ENCODE results near the gene LGR4. TPM values are rescaled to one million over a fixed set of nuclear protein-coding genes. Genes with fewer than 3 reads are reported as not detected.
"Not testable (repeated sequence)": the region's sequence is repeated elsewhere in the genome, so short reads cannot be mapped to it uniquely, and the experiment has no call there.

The LGR4 gene
- total RNA-seq, 1 donor from 2014 or later, result 17.4 TPM

DNA sequence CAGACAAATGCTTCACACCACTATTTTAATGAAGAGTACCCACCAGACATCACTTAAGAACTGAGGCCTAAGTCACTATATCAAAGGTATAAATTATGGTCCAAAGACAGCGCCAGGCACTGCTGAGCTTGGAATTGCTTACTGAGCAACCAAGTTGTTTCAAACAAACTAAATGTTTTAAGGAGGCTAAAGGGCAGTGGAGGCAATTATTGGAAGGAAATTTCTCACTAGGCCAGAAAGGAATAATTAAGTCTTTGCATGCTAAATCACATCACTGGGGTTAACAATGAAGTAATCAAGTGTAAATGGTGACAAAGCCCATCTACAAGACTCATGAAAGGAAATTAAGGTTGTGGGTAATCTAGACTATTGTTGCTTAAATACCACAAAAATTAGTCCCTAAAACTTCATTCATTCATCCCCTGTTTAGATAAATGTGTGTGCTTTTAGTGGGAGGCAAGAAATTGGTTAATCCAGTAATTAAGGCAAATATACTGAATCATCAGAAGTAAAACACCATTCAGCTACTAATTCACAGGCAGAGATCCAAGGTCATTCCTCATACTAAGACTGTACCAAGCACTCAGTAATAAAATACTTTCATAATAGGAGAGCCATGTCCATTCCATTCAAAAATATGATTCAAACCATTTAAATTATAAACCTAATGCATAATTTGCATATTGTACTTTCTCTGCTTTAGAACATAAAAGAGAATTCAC is 21.2 kb downstream of the LGR4 start:
- FAIRE-seq (no peak), DNase-seq (ENCODE audit: low read depth) (no peak)
- Histone ChIP-seq H3K4me3 (ENCODE audit: low read depth, low read length) (no peak overlapping the region), H3K27me3 (ENCODE audit: control insufficient read depth, insufficient read depth, low read length) (no peaks in the 10 kb centered on the region), H3K36me3 (ENCODE audit: control insufficient read depth, insufficient read depth, low read length) (no peaks in the 10 kb centered on the region)
- TF ChIP-seq, protein P1, sequence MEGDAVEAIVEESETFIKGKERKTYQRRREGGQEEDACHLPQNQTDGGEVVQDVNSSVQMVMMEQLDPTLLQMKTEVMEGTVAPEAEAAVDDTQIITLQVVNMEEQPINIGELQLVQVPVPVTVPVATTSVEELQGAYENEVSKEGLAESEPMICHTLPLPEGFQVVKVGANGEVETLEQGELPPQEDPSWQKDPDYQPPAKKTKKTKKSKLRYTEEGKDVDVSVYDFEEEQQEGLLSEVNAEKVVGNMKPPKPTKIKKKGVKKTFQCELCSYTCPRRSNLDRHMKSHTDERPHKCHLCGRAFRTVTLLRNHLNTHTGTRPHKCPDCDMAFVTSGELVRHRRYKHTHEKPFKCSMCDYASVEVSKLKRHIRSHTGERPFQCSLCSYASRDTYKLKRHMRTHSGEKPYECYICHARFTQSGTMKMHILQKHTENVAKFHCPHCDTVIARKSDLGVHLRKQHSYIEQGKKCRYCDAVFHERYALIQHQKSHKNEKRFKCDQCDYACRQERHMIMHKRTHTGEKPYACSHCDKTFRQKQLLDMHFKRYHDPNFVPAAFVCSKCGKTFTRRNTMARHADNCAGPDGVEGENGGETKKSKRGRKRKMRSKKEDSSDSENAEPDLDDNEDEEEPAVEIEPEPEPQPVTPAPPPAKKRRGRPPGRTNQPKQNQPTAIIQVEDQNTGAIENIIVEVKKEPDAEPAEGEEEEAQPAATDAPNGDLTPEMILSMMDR (IDR thresholded peaks at IDR 0.05; ENCODE audit: insufficient read depth, low read length, severe bottlenecking), result no peak

- H3K36me3 ChIP-seq (ENCODE audit: control insufficient read depth, insufficient read depth, low read length); H3K27me3 ChIP-seq (ENCODE audit: control insufficient read depth, insufficient read depth, low read length); FAIRE-seq; H3K4me3 ChIP-seq (ENCODE audit: low read depth, low read length): not testable (repeated sequence)
- peak; percentile 57 for DNase-seq (ENCODE audit: low read depth)
These were observed 24.4 kb downstream of the LGR4 start for GRCh38 chr11:27448184-27448540.

- no peak for FAIRE-seq
- TF ChIP-seq, protein P1 (IDR thresholded peaks at IDR 0.05; ENCODE audit: insufficient read depth, low read length, severe bottlenecking), result no peak
- Histone ChIP-seq H3K36me3 (ENCODE audit: control insufficient read depth, insufficient read depth, low read length) (no peaks in the 10 kb centered on the region), H3K27me3 (ENCODE audit: control insufficient read depth, insufficient read depth, low read length) (no peaks in the 10 kb centered on the region), H3K4me3 (ENCODE audit: low read depth, low read length) (no peak overlapping the region)
- peak; percentile 85 for DNase-seq (ENCODE audit: low read depth)
These were observed 25.1 kb downstream of the LGR4 start for GRCh38 chr11:27447288-27448183.

GRCh38 chr11:27445625-27446024 is 27.0 kb downstream of the LGR4 start:
- FAIRE-seq (no peak), DNase-seq (ENCODE audit: low read depth) (no peak)
- no peaks in the 10 kb centered on the region for H3K27me3 ChIP-seq (ENCODE audit: control insufficient read depth, insufficient read depth, low read length)
- no peaks in the 10 kb centered on the region for H3K36me3 ChIP-seq (ENCODE audit: control insufficient read depth, insufficient read depth, low read length)
- no peak overlapping the region for H3K4me3 ChIP-seq (ENCODE audit: low read depth, low read length)
- TF ChIP-seq, protein P1 (IDR thresholded peaks at IDR 0.05; ENCODE audit: insufficient read depth, low read length, severe bottlenecking), result no peak

- no peak for DNase-seq (ENCODE audit: low read depth)
- Histone ChIP-seq H3K27me3 (ENCODE audit: control insufficient read depth, insufficient read depth, low read length) (no peaks in the 10 kb centered on the region), H3K36me3 (ENCODE audit: control insufficient read depth, insufficient read depth, low read length) (no peaks in the 10 kb centered on the region), H3K4me3 (ENCODE audit: low read depth, low read length) (no peak overlapping the region)
- TF ChIP-seq, protein P1 (IDR thresholded peaks at IDR 0.05; ENCODE audit: insufficient read depth, low read length, severe bottlenecking), result no peak
- no peak for FAIRE-seq
These were observed 27.8 kb downstream of the LGR4 start for GRCh38 chr11:27444801-27445215.

GRCh38 chr11:27443746-27444507 is 28.7 kb downstream of the LGR4 start:
- FAIRE-seq (no peak), DNase-seq (ENCODE audit: low read depth) (no peak)
- no peaks in the 10 kb centered on the region for H3K36me3 ChIP-seq (ENCODE audit: control insufficient read depth, insufficient read depth, low read length)
- H3K27me3 ChIP-seq (ENCODE audit: control insufficient read depth, insufficient read depth, low read length), result no peaks in the 10 kb centered on the region
- TF ChIP-seq, protein P1 (IDR thresholded peaks at IDR 0.05; ENCODE audit: insufficient read depth, low read length, severe bottlenecking), result no peak
- no peak overlapping the region for H3K4me3 ChIP-seq (ENCODE audit: low read depth, low read length)

Measured in bronchial epithelial cell (primary cell).